HCT116 (cell line): ENCODE data around the gene PCDHGA1. TPM values are rescaled to one million over a fixed set of nuclear protein-coding genes. Genes with fewer than 3 reads are reported as not detected.

Source experiments
- ATAC-seq: fragments of 200-7000 bp; cut with Tn5 transposase; 2 replicates; pipeline ENCODE4 v1.9.1; 2020; ENCODE audit warnings: mild to moderate bottlenecking, moderate library complexity
- BruUV-seq: library from RNA; stranded (reverse); fragments of 400-500 nt; replicated peaks from 2 replicates; lab custom pipeline; 2021; lab: Mats Ljungman, UMichigan
- CTCF ChIA-PET: fragments of 300-600 bp; sonication (Branson Sonifier 250); formaldehyde crosslinking; loops from one replicate; lab custom pipeline; 2021; ENCODE audit warnings: antibody characterized with exemption; lab: Charles Lee
- POLR2A ChIA-PET: fragments of 300-600, 350-600 bp; sonication (Branson Sonifier 250); formaldehyde crosslinking; loops from one replicate; lab custom pipeline; 2021; ENCODE audit warnings: antibody characterized with exemption; lab: Charles Lee
- RAD21 ChIA-PET, 2 experiments: fragments of 300-600 bp; sonication (Branson Sonifier 250); formaldehyde crosslinking; loops; one replicate each; lab custom pipeline; 2023; ENCODE audit warnings: low total read pairs in 2 of 2; ENCODE audit not compliant: uncharacterized antibody in 2 of 2, unreplicated experiment in 2 of 2, low non-redundant PET in 1 of 2; lab: Charles Lee
- DNase-seq: peaks from one replicate; pipeline ENCODE4 v3.0.0-alpha.2; 2010; ENCODE audit warnings: low read depth, low spot score
- H2AFZ ChIP-seq: fragments of 200-600 bp; shearing (Covaris generic), sonication (generic); 2 replicates; pipeline ENCODE4 v1.6.1; 2017; ENCODE audit warnings: low read depth, mixed run types, mixed read lengths, antibody characterized with exemption, low read length; ENCODE audit not compliant: poor library complexity, severe bottlenecking
- H3K27ac ChIP-seq: 2 replicates; pipeline ENCODE4 v1.5.1; 2012; ENCODE audit warnings: low read depth, low read length
- H3K27me3 ChIP-seq: fragments of 200-600 bp; sonication (generic); 2 replicates; pipeline ENCODE4 v1.6.1; 2016; ENCODE audit warnings: mixed run types, low read length, mixed read lengths; ENCODE audit not compliant: insufficient read depth
- H3K36me3 ChIP-seq, 2 experiments: fragments of 200-500 bp in 1 of 2; fragments of 200-600 bp in 1 of 2; sonication (Bioruptor generic) in 1 of 2; sonication (generic) in 1 of 2; 2 replicates each; pipeline versions ENCODE4 v1.5.1 to v1.6.1; 2014 to 2016; ENCODE audit warnings: low read length in 2 of 2, inconsistent platforms in 1 of 2, mixed read lengths in 1 of 2, mixed run types in 1 of 2; ENCODE audit not compliant: insufficient read depth in 2 of 2, control insufficient read depth in 1 of 2
- H3K4me1 ChIP-seq, 2 experiments: fragments of 200-600 bp in 1 of 2; sonication (generic) in 1 of 2; 2 replicates each; pipeline versions ENCODE4 v1.5.1 to v1.6.1; 2012 to 2017; ENCODE audit warnings: low read length in 2 of 2, inconsistent platforms in 1 of 2, mild to moderate bottlenecking in 1 of 2, mixed read lengths in 1 of 2, mixed run types in 1 of 2, moderate library complexity in 1 of 2; ENCODE audit not compliant: insufficient read depth in 2 of 2, control insufficient read depth in 1 of 2
- H3K4me2 ChIP-seq: fragments of 200-600 bp; sonication (generic); 2 replicates; pipeline ENCODE4 v1.6.1; 2017; ENCODE audit warnings: mixed run types, low read length, mixed read lengths
- H3K4me3 ChIP-seq, 2 experiments: fragments of 200-600 bp in 1 of 2; sonication (generic) in 1 of 2; replicated peaks in 1 of 2; 2 replicates each; pipeline ENCODE4 v1.5.1; 2011 to 2016; ENCODE audit warnings: low read length in 2 of 2, control low read depth in 1 of 2, low read depth in 1 of 2, mild to moderate bottlenecking in 1 of 2, mixed read lengths in 1 of 2, mixed run types in 1 of 2
- H3K79me2 ChIP-seq: fragments of 200-600 bp; sonication (generic); 2 replicates; pipeline ENCODE4 v1.6.1; 2017; ENCODE audit warnings: mild to moderate bottlenecking, mixed run types, low read length, moderate library complexity, mixed read lengths; ENCODE audit not compliant: insufficient read depth
- H3K9ac ChIP-seq: fragments of 200-600 bp; sonication (generic); 2 replicates; pipeline ENCODE4 v1.6.1; 2016; ENCODE audit warnings: low read length, mixed read lengths
- H3K9me2 ChIP-seq: fragments of 200-600 bp; sonication (generic), shearing (Covaris generic); 2 replicates; pipeline ENCODE4 v1.6.1; 2017; ENCODE audit warnings: mixed run types, mild to moderate bottlenecking, moderate library complexity; ENCODE audit not compliant: insufficient read depth
- H3K9me3 ChIP-seq, 2 experiments: fragments of 200-500 bp in 1 of 2; fragments of 200-600 bp in 1 of 2; sonication (Bioruptor generic) in 1 of 2; sonication (generic) in 1 of 2; 2 replicates each; pipeline ENCODE4 v1.6.1; 2014 to 2017; ENCODE audit warnings: low read length in 2 of 2, mixed read lengths in 2 of 2, inconsistent platforms in 1 of 2, low read depth in 1 of 2, mild to moderate bottlenecking in 1 of 2, mixed run types in 1 of 2, moderate library complexity in 1 of 2; ENCODE audit not compliant: control insufficient read depth in 1 of 2, insufficient read depth in 1 of 2
- H4K20me1 ChIP-seq: fragments of 200-600 bp; sonication (generic), shearing (Covaris generic); 2 replicates; pipeline ENCODE4 v1.6.1; 2017; ENCODE audit warnings: mixed run types, mild to moderate bottlenecking, moderate library complexity; ENCODE audit not compliant: insufficient read depth
- ATF3 ChIP-seq: IDR thresholded peaks from 2 replicates; pipeline ENCODE4 v1.6.1; 2012
- CBX3 ChIP-seq: IDR thresholded peaks from 2 replicates; pipeline ENCODE4 v1.6.1; 2012; ENCODE audit warnings: low read depth
- CEBPB ChIP-seq: IDR thresholded peaks from 2 replicates; pipeline ENCODE4 v1.6.1; 2012; ENCODE audit warnings: low read depth
- EGR1 ChIP-seq: IDR thresholded peaks from 2 replicates; pipeline ENCODE4 v1.6.1; 2012; ENCODE audit warnings: low read depth
- EZH2 ChIP-seq: fragments of 200-600 bp; sonication (generic); IDR thresholded peaks from 2 replicates; pipeline ENCODE4 v1.6.1; 2017; ENCODE audit warnings: antibody characterized with exemption, mixed run types
- EZH2phosphoT487 ChIP-seq: fragments of 200-600 bp; IDR thresholded peaks from 2 replicates; pipeline ENCODE4 v1.6.1; 2018; ENCODE audit warnings: antibody characterized with exemption, borderline replicate concordance
- FOSL1 ChIP-seq: IDR thresholded peaks from 2 replicates; pipeline ENCODE4 v1.6.1; 2012; ENCODE audit warnings: low read depth
- JUND ChIP-seq: IDR thresholded peaks from 2 replicates; pipeline ENCODE4 v1.6.1; 2012
- POLR2A ChIP-seq: IDR thresholded peaks from 2 replicates; pipeline ENCODE4 v1.7.0; 2011; ENCODE audit warnings: borderline replicate concordance; ENCODE audit not compliant: insufficient read depth, insufficient read length; ENCODE audit errors: extremely low read depth
- POLR2AphosphoS5 ChIP-seq: IDR thresholded peaks from 2 replicates; pipeline ENCODE4 v1.6.1; 2011; ENCODE audit warnings: mild to moderate bottlenecking, low read depth, low read length, moderate library complexity
- RAD21 ChIP-seq: IDR thresholded peaks from 2 replicates; pipeline ENCODE4 v1.6.1; 2012; ENCODE audit warnings: low read depth, mild to moderate bottlenecking
- SIN3A ChIP-seq: IDR thresholded peaks from 2 replicates; pipeline ENCODE4 v1.6.1; 2012; ENCODE audit warnings: low read depth
- TCF7L2 ChIP-seq: IDR thresholded peaks from 2 replicates; pipeline ENCODE4 v1.7.0; 2011; ENCODE audit warnings: borderline replicate concordance, inconsistent platforms; ENCODE audit not compliant: insufficient read depth, insufficient read length; ENCODE audit errors: extremely low read depth
- YY1 ChIP-seq: IDR thresholded peaks from 2 replicates; pipeline ENCODE4 v1.6.1; 2011; ENCODE audit warnings: low read length, low read depth, moderate library complexity, mild to moderate bottlenecking; ENCODE audit not compliant: insufficient replicate concordance; ENCODE audit errors: extremely low read depth
- ZFX ChIP-seq: fragments of 450-650 bp; IDR thresholded peaks from 2 replicates; pipeline ENCODE4 v1.6.1; 2017
- ZNF274 ChIP-seq: fragments of 200-500 bp; sonication (Bioruptor generic); IDR thresholded peaks from 2 replicates; pipeline ENCODE4 v1.6.1; 2014; ENCODE audit warnings: mild to moderate bottlenecking, low read depth, low read length, inconsistent platforms
- intact Hi-C: fragments of 100-400 bp; cut with micrococcal nuclease; formaldehyde crosslinking; loops from 2 replicates; pipeline ENCODE4 v1.10.0; 2022
- total RNA-seq: library from RNA; stranded (reverse); gene quantifications from one replicate; pipeline ENCODE4 v1.2.1, GENCODE V29; 2021; ENCODE audit not compliant: unreplicated experiment
- TF ChIP-seq, protein P1 (sequence below): IDR thresholded peaks from 2 replicates; pipeline ENCODE4 v1.6.1; 2012; ENCODE audit warnings: low read depth
- TF ChIP-seq, protein P2 (sequence below): IDR thresholded peaks from 2 replicates; pipeline ENCODE4 v1.6.1; 2012

Gene PCDHGA1
- total RNA-seq, 1 experiment from 2014 or later, result 0.05 TPM

- Histone ChIP-seq H2AFZ (no peak overlapping the region), H3K4me3 (no peak overlapping the region), H3K9me3 (no peaks in the 10 kb centered on the region), H3K4me1 (peaks cover 34 to 57% of the 10 kb centered on the region in 2 experiments), H3K4me2 (no peak overlapping the region), H3K9ac (no peak overlapping the region), H3K79me2 (peaks cover 9% of the 10 kb centered on the region; the same call in 1 of the 2 replicates), H3K36me3 (peaks cover 6 to 39% of the 10 kb centered on the region in 2 experiments; a peak in 2 of 4 replicates), H3K27me3 (no peaks in the 10 kb centered on the region), H4K20me1 (no peaks in the 10 kb centered on the region), H3K27ac (no peak overlapping the region), H3K9me2 (no peaks in the 10 kb centered on the region)
- no TSS peak for BruUV-seq
- ATAC-seq, result no peak
- CTCF ChIA-PET, result no interaction called here
- RAD21 ChIA-PET, result no interaction called here
- intact Hi-C loops, result loop anchor here (5.0 kb wide), 1 partner anchor 791 kb away; no protein-coding TSS in a partner anchor
- TF ChIP-seq RAD21 (no peak), EZH2 (no peak), YY1 (no peak), CEBPB (no peak), EZH2phosphoT487 (no peak), FOSL1 (no peak), ATF3 (no peak), EGR1 (no peak), POLR2A (no peak), TCF7L2 (no peak), ZFX (no peak), CBX3 (no peak), SIN3A (no peak), ZNF274 (no peak), POLR2AphosphoS5 (no peak), JUND (no peak)
- TF ChIP-seq, protein P1, sequence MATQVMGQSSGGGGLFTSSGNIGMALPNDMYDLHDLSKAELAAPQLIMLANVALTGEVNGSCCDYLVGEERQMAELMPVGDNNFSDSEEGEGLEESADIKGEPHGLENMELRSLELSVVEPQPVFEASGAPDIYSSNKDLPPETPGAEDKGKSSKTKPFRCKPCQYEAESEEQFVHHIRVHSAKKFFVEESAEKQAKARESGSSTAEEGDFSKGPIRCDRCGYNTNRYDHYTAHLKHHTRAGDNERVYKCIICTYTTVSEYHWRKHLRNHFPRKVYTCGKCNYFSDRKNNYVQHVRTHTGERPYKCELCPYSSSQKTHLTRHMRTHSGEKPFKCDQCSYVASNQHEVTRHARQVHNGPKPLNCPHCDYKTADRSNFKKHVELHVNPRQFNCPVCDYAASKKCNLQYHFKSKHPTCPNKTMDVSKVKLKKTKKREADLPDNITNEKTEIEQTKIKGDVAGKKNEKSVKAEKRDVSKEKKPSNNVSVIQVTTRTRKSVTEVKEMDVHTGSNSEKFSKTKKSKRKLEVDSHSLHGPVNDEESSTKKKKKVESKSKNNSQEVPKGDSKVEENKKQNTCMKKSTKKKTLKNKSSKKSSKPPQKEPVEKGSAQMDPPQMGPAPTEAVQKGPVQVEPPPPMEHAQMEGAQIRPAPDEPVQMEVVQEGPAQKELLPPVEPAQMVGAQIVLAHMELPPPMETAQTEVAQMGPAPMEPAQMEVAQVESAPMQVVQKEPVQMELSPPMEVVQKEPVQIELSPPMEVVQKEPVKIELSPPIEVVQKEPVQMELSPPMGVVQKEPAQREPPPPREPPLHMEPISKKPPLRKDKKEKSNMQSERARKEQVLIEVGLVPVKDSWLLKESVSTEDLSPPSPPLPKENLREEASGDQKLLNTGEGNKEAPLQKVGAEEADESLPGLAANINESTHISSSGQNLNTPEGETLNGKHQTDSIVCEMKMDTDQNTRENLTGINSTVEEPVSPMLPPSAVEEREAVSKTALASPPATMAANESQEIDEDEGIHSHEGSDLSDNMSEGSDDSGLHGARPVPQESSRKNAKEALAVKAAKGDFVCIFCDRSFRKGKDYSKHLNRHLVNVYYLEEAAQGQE, result no peak
- TF ChIP-seq, protein P2, sequence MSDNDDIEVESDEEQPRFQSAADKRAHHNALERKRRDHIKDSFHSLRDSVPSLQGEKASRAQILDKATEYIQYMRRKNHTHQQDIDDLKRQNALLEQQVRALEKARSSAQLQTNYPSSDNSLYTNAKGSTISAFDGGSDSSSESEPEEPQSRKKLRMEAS, result no peak
- no peak for DNase-seq
- POLR2A ChIA-PET, result no interaction called here
Measured at GRCh38 chr5:141517880-141518617, 187.7 kb downstream of the PCDHGA1 start.
